Kidney (tissue), 14 donors: ENCODE measurements around the gene GBA3. TPM values are rescaled to one million over a fixed set of nuclear protein-coding genes. Genes with fewer than 3 reads are reported as not detected.
A peak's percentile ranks its signal among the peaks of the same experiment; 100 is the strongest.

ENCODE experiments used
- DNase-seq, 5 donors: peaks; one replicate each; pipeline ENCODE4 v3.0.0-alpha.2; 2013 to 2020
- FAIRE-seq: peaks from 2 replicates; lab custom pipeline; 2012; peaks lifted over from hg19 to GRCh38; lab: Jason Lieb, UNC
- H3K27ac ChIP-seq, 2 donors: one replicate each; pipeline ENCODE4 v1.7.0; 2013; ENCODE audit warnings: low read depth in 2 of 2, low read length in 2 of 2, inconsistent platforms in 1 of 2
- H3K27me3 ChIP-seq: one replicate; pipeline ENCODE4 v1.7.1; 2013; ENCODE audit warnings: low read length, inconsistent platforms; ENCODE audit not compliant: control insufficient read depth, insufficient read depth
- H3K36me3 ChIP-seq, 3 donors: one replicate each; pipeline versions ENCODE4 v1.7.0 to v1.7.1; 2013; ENCODE audit warnings: low read length in 3 of 3, control low read depth in 1 of 3, inconsistent platforms in 1 of 3; ENCODE audit not compliant: insufficient read depth in 3 of 3, control insufficient read depth in 2 of 3
- H3K4me1 ChIP-seq, 3 donors: one replicate each; pipeline versions ENCODE4 v1.7.0 to v1.7.1; 2013; ENCODE audit warnings: low read length in 3 of 3, inconsistent platforms in 1 of 3, low read depth in 1 of 3; ENCODE audit not compliant: control insufficient read depth in 2 of 3, insufficient read depth in 2 of 3
- H3K4me3 ChIP-seq, 3 donors: one replicate each; pipeline versions ENCODE4 v1.7.0 to v1.8.1; 2013; ENCODE audit warnings: low read length in 3 of 3, control low read depth in 1 of 3, inconsistent platforms in 1 of 3
- H3K9ac ChIP-seq, 3 donors: one replicate each; pipeline versions ENCODE4 v1.7.0 to v1.7.1; 2013; ENCODE audit warnings: low read length in 3 of 3, control low read depth in 1 of 3, inconsistent platforms in 1 of 3
- H3K9me3 ChIP-seq, 3 donors: one replicate each; pipeline versions ENCODE4 v1.7.0 to v1.7.1; 2013; ENCODE audit warnings: low read length in 3 of 3, control low read depth in 1 of 3, inconsistent platforms in 1 of 3; ENCODE audit not compliant: control insufficient read depth in 2 of 3, insufficient read depth in 1 of 3
- intact Hi-C: fragments of 100-400 bp; cut with DNase I; formaldehyde crosslinking; loops from one replicate; pipeline ENCODE4 v1.11.1; 2022
- polyA plus RNA-seq: library from polyadenylated mRNA; stranded (reverse); fragments of 350-450 nt; fragmentation: Illumina TruSeq; extraction: RNeasy Lipid Tissue Mini Kit (QIAGEN cat#74804); gene quantifications from one replicate; pipeline ENCODE4 v1.2.3, GENCODE V29; 2014; ENCODE audit warnings: low read depth, low replicate concordance; ENCODE audit not compliant: insufficient read depth
- total RNA-seq: library from RNA; stranded (reverse); fragmentation: NEBNext Ultra II Directional; extraction: Animal tissue kit (Norgen Biotek cat#: 25700); gene quantifications from one replicate; pipeline ENCODE4 v1.2.1, GENCODE V29; 2021
- TF ChIP-seq, protein P1 (sequence below): IDR thresholded peaks from 3 replicates; pipeline ENCODE4 v1.5.1; 2012; ENCODE audit warnings: mild to moderate bottlenecking, moderate library complexity, borderline replicate concordance; ENCODE audit not compliant: insufficient read depth; ENCODE audit errors: extremely low read depth
- donor health status: control.
- donor health status: control.
- donor health status: control.
- donor health status: control.
- donor health status: control.
- donor health status: DM: yes; HTN: yes; CAD: no.
- donor health status: Normal renal cell carcinoma (clear cell type).

GBA3 gene
- total and polyA plus RNA-seq, 2 donors from 2014 or later: 40.9 to 59.0 TPM

DNA sequence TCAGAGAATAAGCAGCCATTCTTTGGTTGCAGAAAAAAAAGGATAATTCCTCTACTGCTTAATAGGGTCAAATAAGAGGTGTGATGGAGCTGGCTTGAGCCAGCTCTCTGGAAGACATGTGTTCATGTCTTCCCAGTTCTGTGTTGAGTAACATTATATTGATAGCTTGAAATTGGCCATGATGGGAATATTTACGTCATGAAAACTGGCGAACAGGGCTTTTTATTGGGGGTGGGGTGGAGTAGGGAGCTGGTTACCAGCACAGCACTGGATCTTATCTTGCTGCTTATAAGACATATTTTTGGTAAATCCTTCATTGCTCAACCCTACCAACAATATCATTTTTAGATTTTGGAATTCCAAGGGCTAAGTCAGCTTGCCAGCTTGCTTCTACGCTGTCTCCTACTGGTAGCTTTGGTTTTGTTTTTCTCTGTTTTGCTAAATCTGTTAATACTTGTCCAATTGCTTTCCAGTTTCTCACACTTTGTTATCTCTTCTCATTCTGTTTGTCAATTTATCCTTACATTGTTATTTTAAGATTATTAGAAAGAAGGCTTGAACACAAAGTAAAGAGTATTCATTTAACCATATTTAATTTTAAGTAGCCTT lies 25.3 kb upstream of the GBA3 start:
- FAIRE-seq: peak; percentile 42
- TF ChIP-seq, protein P1, sequence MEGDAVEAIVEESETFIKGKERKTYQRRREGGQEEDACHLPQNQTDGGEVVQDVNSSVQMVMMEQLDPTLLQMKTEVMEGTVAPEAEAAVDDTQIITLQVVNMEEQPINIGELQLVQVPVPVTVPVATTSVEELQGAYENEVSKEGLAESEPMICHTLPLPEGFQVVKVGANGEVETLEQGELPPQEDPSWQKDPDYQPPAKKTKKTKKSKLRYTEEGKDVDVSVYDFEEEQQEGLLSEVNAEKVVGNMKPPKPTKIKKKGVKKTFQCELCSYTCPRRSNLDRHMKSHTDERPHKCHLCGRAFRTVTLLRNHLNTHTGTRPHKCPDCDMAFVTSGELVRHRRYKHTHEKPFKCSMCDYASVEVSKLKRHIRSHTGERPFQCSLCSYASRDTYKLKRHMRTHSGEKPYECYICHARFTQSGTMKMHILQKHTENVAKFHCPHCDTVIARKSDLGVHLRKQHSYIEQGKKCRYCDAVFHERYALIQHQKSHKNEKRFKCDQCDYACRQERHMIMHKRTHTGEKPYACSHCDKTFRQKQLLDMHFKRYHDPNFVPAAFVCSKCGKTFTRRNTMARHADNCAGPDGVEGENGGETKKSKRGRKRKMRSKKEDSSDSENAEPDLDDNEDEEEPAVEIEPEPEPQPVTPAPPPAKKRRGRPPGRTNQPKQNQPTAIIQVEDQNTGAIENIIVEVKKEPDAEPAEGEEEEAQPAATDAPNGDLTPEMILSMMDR: no peak
- intact Hi-C loops: no loop called here
- H3K27ac ChIP-seq: no peak overlapping the region
- no peaks in the 10 kb centered on the region for H3K27me3 ChIP-seq
- no peak overlapping the region for H3K4me3 ChIP-seq
- H3K9me3 ChIP-seq: no peaks in the 10 kb centered on the region
- H3K4me1 ChIP-seq: no peaks in the 10 kb centered on the region
- H3K9ac ChIP-seq: no peak overlapping the region
- no peaks in the 10 kb centered on the region for H3K36me3 ChIP-seq
- DNase-seq: no peak

DNA sequence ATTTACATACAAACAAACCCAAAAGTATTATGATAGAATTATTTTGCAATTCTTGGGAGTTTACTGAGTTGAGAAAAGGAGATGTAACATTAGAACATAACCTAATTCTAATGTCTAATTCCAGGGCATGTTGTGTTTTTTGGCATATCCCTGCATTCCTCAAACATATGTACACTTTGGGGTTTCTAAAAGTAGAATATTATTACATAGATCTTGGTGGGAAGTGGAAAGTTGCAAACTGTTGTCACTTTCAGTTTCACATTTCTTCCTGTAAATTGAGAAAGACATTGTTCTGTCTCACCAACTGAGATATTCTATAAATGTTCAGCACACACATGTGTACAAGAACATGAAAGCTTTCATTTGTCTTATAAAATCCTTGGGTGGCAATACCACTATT lies 24.4 kb upstream of the GBA3 start:
- Histone ChIP-seq H3K9me3 (no peaks in the 10 kb centered on the region), H3K36me3 (no peaks in the 10 kb centered on the region), H3K27ac (no peak overlapping the region), H3K9ac (no peak overlapping the region), H3K27me3 (no peaks in the 10 kb centered on the region), H3K4me1 (no peaks in the 10 kb centered on the region), H3K4me3 (no peak overlapping the region)
- TF ChIP-seq, protein P1: no peak
- intact Hi-C loops: no loop called here
- no peak for FAIRE-seq
- DNase-seq: peak in 1 of 5 donors; percentile 26

DNA sequence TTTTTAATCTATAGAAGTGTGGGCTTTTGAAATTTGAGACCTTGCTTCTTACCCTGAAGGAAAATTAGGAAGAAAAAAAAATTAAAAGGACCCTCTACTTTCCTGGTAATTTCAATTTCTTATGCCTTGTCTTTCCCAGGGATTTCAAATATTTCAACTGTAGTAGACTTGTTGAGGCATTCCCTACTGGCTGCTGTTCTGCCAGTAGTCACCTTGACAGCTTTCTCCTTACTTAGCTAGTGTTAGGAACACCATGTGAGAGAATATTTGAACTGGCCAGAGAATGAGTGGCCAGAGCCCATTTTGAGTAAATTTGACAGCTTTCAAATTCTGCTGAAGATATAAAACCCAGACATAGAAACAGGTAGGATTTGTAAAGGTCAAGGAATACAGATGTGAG lies 24.0 kb upstream of the GBA3 start:
- Histone ChIP-seq H3K27me3 (no peaks in the 10 kb centered on the region), H3K4me1 (no peaks in the 10 kb centered on the region), H3K9ac (no peak overlapping the region), H3K27ac (no peak overlapping the region), H3K9me3 (no peaks in the 10 kb centered on the region), H3K4me3 (no peak overlapping the region), H3K36me3 (no peaks in the 10 kb centered on the region)
- no peak for DNase-seq
- TF ChIP-seq, protein P1: no peak
- FAIRE-seq: no peak
- intact Hi-C loops: no loop called here

DNA sequence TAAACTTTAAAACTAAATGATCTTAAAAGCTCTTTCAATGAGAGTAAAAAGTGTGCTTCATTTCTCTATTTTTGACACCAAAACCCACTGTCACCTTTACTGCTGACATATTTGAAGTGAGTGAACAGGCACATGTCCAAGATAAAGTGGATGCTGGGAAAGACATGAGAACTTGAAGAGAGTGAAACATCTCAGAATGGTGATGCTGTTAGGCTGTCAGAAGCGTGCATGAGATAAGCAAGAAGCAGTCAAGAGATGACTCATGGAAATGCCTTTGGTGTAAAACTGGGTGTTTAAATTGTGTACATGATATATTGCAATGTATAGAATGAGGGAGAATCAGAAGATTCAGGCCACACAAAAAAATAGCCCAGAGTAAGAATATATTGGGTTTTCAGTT lies 21.8 kb upstream of the GBA3 start:
- Histone ChIP-seq H3K27me3 (no peaks in the 10 kb centered on the region), H3K4me1 (no peaks in the 10 kb centered on the region), H3K36me3 (no peaks in the 10 kb centered on the region), H3K9me3 (no peaks in the 10 kb centered on the region), H3K27ac (no peak overlapping the region), H3K9ac (no peak overlapping the region), H3K4me3 (no peak overlapping the region)
- TF ChIP-seq, protein P1: no peak
- intact Hi-C loops: no loop called here
- DNase-seq (no peak), FAIRE-seq (no peak)
